Measurements from ENCODE around the gene TTC23. TPM values are rescaled to one million over a fixed set of nuclear protein-coding genes. Genes with fewer than 3 reads are reported as not detected.

The TTC23 gene
- total RNA-seq, 1 donor from 2014 or later, result 21.9 TPM

DNA sequence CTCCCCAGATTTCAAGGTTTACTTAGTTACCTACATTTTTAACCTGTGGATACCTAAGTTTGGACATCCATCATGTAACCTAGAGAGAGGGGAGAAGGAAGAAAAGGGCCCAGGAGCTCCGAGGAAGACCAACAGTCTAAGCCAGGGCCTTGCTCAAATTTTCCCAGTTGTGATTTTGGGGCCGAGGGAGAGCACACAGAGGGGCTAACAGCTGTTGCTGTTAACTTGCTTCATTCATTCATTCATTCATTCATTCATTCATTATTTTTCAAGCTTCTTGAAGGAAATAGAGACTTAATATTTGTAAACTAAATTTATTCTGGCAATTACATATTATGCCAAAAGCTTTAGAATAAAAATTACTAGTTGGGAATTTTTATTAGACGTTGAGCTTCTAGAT is 121.6 kb downstream of the TTC23 start:
- peaks cover 46 to 55% (median 51%) of the 10 kb centered on the region in 3 donors for H3K36me3 ChIP-seq (ENCODE audit: control insufficient read depth in 3 of 3, insufficient read depth in 3 of 3, low read length in 3 of 3)

DNA sequence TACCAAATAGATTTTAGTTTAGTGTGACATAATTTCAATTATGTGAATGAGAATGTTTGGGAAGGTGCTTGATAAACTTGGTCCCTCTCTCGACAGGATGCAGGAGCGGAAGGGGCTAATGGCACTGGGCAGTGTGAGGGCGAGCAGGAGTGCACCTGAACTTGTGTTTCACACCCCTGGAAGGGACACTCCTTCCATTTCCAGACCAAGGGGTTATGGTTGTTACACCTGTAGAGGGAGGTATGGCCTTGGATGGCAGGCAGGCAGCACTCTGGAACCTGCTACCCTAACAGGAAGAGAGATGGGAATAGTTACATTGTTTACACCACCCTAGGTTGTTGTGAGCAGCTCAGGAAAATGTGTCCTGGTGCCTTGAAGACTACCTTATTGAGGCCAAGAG is 122.5 kb downstream of the TTC23 start:
- Histone ChIP-seq H3K27me3 (ENCODE audit: control insufficient read depth in 3 of 3, insufficient read depth in 3 of 3, low read length in 3 of 3) (no peaks in the 10 kb centered on the region), H3K4me1 (ENCODE audit: control insufficient read depth in 3 of 3, insufficient read depth in 3 of 3, low read length in 3 of 3) (peaks cover 55 to 79% (median 59%) of the 10 kb centered on the region in 3 donors)

More for the DNA sequence above, 121.6 kb downstream of the TTC23 start:
- Histone ChIP-seq H3K27ac (ENCODE audit: low read depth, low read length) (no peak overlapping the region), H3K27me3 (ENCODE audit: control insufficient read depth in 3 of 3, insufficient read depth in 3 of 3, low read length in 3 of 3) (no peaks in the 10 kb centered on the region), H3K4me1 (ENCODE audit: control insufficient read depth in 3 of 3, insufficient read depth in 3 of 3, low read length in 3 of 3) (peaks cover 56 to 79% (median 61%) of the 10 kb centered on the region in 3 donors), H3K4me3 (ENCODE audit: low read length in 3 of 3) (no peak overlapping the region), H3K9ac (ENCODE audit: low read depth in 1 of 3, low read length in 3 of 3) (peak overlapping the region in 1 of 3 donors; percentile 1), H3K9me3 (ENCODE audit: control insufficient read depth in 3 of 3, low read length in 3 of 3) (no peaks in the 10 kb centered on the region)

DNA sequence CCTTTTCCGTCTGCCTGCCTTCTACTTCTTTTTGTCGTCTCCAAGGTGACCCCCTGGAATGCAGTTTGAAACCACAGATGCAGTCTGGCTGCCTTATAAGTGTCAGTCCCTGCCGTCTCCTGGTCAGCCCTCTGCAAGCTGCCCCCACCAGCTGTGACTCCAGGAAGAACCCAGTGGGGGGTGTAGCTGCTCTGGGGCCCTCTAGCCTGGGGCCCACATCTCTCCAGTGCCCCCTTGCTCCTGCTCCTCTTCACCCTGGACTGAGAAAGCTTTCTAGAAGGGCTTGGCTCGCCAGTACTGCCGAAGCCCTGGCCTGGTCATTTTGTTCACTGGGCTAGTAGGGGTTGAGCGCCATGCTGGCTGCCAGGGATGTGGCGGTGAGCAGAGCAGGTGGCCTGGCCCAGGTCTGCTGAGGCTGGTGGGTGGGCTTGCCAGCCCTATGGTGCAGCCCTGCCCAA is 123.2 kb downstream of the TTC23 start:
- Histone ChIP-seq H3K9me3 (ENCODE audit: control insufficient read depth in 3 of 3, low read length in 3 of 3) (no peaks in the 10 kb centered on the region), H3K9ac (ENCODE audit: low read depth in 1 of 3, low read length in 3 of 3) (peak overlapping the region in 2 of 3 donors; percentile 58 to 89), H3K4me3 (ENCODE audit: low read length in 3 of 3) (peak overlapping the region in 1 of 3 donors; percentile 14), H3K36me3 (ENCODE audit: control insufficient read depth in 3 of 3, insufficient read depth in 3 of 3, low read length in 3 of 3) (peaks cover 30 to 39% (median 35%) of the 10 kb centered on the region in 3 donors), H3K27me3 (ENCODE audit: control insufficient read depth in 3 of 3, insufficient read depth in 3 of 3, low read length in 3 of 3) (no peaks in the 10 kb centered on the region), H3K4me1 (ENCODE audit: control insufficient read depth in 3 of 3, insufficient read depth in 3 of 3, low read length in 3 of 3) (peaks cover 55 to 79% (median 60%) of the 10 kb centered on the region in 3 donors), H3K27ac (ENCODE audit: low read depth, low read length) (peak overlapping the region; percentile 95)

More for the DNA sequence above, 122.5 kb downstream of the TTC23 start:
- Histone ChIP-seq H3K36me3 (ENCODE audit: control insufficient read depth in 3 of 3, insufficient read depth in 3 of 3, low read length in 3 of 3) (peaks cover 38 to 46% (median 43%) of the 10 kb centered on the region in 3 donors), H3K4me3 (ENCODE audit: low read length in 3 of 3) (no peak overlapping the region), H3K9ac (ENCODE audit: low read depth in 1 of 3, low read length in 3 of 3) (peak overlapping the region in 1 of 3 donors; percentile 10), H3K9me3 (ENCODE audit: control insufficient read depth in 3 of 3, low read length in 3 of 3) (no peaks in the 10 kb centered on the region), H3K27ac (ENCODE audit: low read depth, low read length) (peak overlapping the region; percentile 95)

DNA sequence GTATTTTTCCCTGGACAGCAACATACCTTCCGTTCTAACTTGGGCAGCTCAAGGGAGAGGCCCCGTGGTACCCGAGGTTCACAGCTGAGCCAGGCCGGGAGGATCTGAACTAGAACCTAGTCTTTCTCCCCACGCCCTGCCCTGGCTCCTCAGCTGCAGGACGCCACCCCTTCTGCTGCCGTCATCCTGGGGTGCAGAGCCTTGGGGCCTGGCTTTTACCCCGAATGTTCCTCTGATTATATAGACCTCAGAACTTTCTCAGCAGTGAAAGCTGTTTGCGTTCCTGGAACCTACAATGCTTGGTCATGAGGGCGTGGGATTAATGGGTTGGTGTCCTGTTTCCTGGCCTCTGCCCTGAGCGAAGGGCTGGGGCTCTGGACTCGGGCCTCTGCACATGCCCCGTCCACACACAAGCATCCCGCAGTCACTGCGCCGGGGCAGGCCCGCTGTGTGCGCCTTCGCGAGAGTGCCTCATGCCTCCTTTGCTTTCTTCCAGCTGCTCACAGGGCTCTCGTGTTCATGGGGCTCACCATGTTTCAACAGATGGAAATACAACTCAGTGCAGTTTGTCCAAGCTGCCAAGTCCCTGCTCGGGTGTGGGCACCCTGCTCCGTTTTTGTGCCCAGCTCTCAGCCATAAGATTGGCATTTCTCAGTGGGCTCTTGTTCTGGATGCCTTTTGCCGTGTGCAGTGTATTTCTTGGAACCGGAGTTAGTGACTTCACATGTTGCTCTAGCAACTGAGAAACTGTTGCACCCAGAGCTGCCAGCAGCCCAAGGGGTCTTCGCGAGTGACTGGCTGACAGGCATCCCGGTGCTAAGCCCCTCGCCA is 124.1 kb downstream of the TTC23 start:
- no peaks in the 10 kb centered on the region for H3K9me3 ChIP-seq (ENCODE audit: control insufficient read depth in 3 of 3, low read length in 3 of 3)
- H3K4me3 ChIP-seq (ENCODE audit: low read length in 3 of 3), result peak overlapping the region; percentile 54 to 73 (median 70)
- H3K4me1 ChIP-seq (ENCODE audit: control insufficient read depth in 3 of 3, insufficient read depth in 3 of 3, low read length in 3 of 3), result peaks cover 64 to 79% (median 65%) of the 10 kb centered on the region in 3 donors
- H3K27ac ChIP-seq (ENCODE audit: low read depth, low read length), result peak overlapping the region; percentile 95
- H3K27me3 ChIP-seq (ENCODE audit: control insufficient read depth in 3 of 3, insufficient read depth in 3 of 3, low read length in 3 of 3), result no peaks in the 10 kb centered on the region
- peaks cover 24 to 32% (median 30%) of the 10 kb centered on the region in 3 donors for H3K36me3 ChIP-seq (ENCODE audit: control insufficient read depth in 3 of 3, insufficient read depth in 3 of 3, low read length in 3 of 3)
- peak overlapping the region; percentile 71 to 89 (median 74) for H3K9ac ChIP-seq (ENCODE audit: low read depth in 1 of 3, low read length in 3 of 3)

DNA sequence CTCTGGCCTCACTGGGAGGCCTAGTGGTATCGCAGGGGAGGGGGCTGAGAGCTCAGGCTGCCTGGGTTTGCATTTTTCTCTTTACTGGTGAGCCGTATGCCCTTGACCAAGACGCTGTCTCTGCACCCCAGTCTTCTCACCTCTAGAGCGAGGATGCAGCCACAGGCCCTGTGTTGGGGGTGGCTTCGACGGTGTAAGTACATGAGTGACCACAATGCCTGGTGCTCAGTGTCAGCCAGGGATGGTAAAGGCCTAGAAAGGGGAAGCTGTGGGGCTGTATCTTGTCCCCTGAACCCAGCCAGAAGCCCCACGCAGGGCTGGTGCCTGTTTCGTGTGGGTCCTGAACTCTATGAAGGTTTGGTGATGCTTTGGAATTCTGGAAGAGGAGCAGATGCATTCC is 124.7 kb downstream of the TTC23 start:
- Histone ChIP-seq H3K4me3 (ENCODE audit: low read length in 3 of 3) (peak overlapping the region; percentile 54 to 73 (median 70)), H3K27me3 (ENCODE audit: control insufficient read depth in 3 of 3, insufficient read depth in 3 of 3, low read length in 3 of 3) (no peaks in the 10 kb centered on the region), H3K4me1 (ENCODE audit: control insufficient read depth in 3 of 3, insufficient read depth in 3 of 3, low read length in 3 of 3) (peaks cover 70 to 80% (median 71%) of the 10 kb centered on the region in 3 donors)

DNA sequence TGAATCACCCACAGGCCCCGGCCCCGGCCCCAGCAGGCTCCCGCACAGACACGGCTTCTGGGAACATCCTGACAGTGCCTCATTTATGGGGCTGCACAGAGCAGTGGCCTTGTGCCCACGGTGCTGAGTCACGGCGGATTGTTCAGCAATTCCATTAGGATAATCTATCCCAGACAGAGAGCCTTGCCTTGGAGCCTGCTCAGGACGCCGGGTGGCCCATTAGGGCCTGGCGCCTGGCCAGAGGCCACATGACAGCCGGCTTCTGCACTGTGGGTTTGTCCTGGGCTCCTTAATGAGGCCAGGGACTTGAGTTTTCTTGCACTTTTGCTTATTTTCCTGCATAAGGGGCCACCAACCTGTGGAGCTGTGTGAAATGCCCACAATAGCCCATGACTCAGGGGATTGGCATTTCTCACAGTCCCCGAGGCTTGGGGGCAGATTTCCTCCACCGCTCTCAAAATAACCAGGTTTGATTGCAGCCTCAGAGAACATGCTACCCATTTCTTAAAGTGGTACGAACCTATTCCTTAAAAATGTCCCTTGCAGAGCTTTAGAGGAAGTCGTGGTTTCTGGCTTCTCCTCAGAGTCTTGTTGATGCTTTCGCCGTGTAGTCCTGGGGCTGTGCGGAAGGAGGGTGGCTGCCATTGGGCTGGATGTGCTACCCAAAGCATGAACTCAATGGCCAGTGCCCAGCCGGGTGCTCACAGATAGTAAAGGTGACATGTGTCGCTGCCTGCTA is 125.5 kb downstream of the TTC23 start:
- peak overlapping the region; percentile 54 to 73 (median 70) for H3K4me3 ChIP-seq (ENCODE audit: low read length in 3 of 3)
- peaks cover 78 to 87% (median 79%) of the 10 kb centered on the region in 3 donors for H3K4me1 ChIP-seq (ENCODE audit: control insufficient read depth in 3 of 3, insufficient read depth in 3 of 3, low read length in 3 of 3)
- H3K9me3 ChIP-seq (ENCODE audit: control insufficient read depth in 3 of 3, low read length in 3 of 3), result no peaks in the 10 kb centered on the region
- peak overlapping the region; percentile 95 for H3K27ac ChIP-seq (ENCODE audit: low read depth, low read length)
- peaks cover 25 to 35% (median 30%) of the 10 kb centered on the region in 3 donors for H3K36me3 ChIP-seq (ENCODE audit: control insufficient read depth in 3 of 3, insufficient read depth in 3 of 3, low read length in 3 of 3)
- H3K27me3 ChIP-seq (ENCODE audit: control insufficient read depth in 3 of 3, insufficient read depth in 3 of 3, low read length in 3 of 3), result no peaks in the 10 kb centered on the region
- peak overlapping the region; percentile 71 to 89 (median 74) for H3K9ac ChIP-seq (ENCODE audit: low read depth in 1 of 3, low read length in 3 of 3)

More for the DNA sequence above, 124.7 kb downstream of the TTC23 start:
- H3K27ac ChIP-seq (ENCODE audit: low read depth, low read length), result peak overlapping the region; percentile 95
- peak overlapping the region; percentile 71 to 89 (median 74) for H3K9ac ChIP-seq (ENCODE audit: low read depth in 1 of 3, low read length in 3 of 3)
- no peaks in the 10 kb centered on the region for H3K9me3 ChIP-seq (ENCODE audit: control insufficient read depth in 3 of 3, low read length in 3 of 3)
- H3K36me3 ChIP-seq (ENCODE audit: control insufficient read depth in 3 of 3, insufficient read depth in 3 of 3, low read length in 3 of 3), result peaks cover 23 to 31% (median 30%) of the 10 kb centered on the region in 3 donors

DNA sequence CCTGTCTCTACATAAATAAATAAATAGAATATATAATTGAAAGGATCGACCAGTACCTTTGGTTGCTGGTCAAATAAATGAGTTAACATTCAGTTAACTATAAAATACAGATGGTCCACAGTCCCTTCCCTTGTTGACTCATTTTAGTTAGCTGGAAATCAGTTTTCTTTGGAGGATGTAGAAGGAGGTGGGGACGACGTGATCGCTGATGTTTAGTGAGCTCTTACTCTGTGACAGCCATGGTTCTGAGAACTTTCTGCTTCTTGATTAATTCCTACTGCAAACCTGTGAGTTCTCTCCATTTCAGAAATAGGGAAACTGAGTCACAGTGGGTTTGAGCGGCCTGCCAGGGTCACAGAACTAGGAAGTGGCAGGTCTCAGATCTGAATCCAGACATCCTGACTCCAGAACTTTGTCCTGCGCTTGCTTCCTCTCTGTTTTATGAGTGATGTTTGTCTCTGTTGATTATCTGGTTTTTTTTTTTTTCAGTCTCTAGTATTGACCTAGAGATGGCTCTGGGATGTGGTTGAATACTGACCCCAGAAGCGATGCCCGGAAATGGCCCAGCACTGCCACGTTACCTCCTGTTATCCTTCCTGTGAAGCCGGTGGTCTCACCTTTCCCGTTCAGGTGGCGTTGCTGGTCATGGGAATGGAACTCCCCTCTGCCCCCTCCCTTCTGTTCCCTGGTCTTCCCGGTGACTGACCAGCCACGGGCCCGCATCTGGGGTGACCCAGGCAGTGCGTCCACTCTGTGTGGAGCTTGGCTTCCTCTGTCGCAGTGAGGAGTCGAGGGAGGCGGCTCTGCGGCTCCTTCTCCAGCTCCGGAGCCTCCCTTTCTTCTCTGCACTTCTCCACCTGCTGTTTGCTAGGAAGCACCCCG is 126.3 kb downstream of the TTC23 start:
- H3K36me3 ChIP-seq (ENCODE audit: control insufficient read depth in 3 of 3, insufficient read depth in 3 of 3, low read length in 3 of 3), result peaks cover 27 to 38% (median 31%) of the 10 kb centered on the region in 3 donors
- no peaks in the 10 kb centered on the region for H3K9me3 ChIP-seq (ENCODE audit: control insufficient read depth in 3 of 3, low read length in 3 of 3)
- peaks cover 79 to 94% (median 82%) of the 10 kb centered on the region in 3 donors for H3K4me1 ChIP-seq (ENCODE audit: control insufficient read depth in 3 of 3, insufficient read depth in 3 of 3, low read length in 3 of 3)
- peak overlapping the region; percentile 54 to 73 (median 70) for H3K4me3 ChIP-seq (ENCODE audit: low read length in 3 of 3)
- H3K9ac ChIP-seq (ENCODE audit: low read depth in 1 of 3, low read length in 3 of 3), result peak overlapping the region; percentile 71 to 89 (median 74)
- no peaks in the 10 kb centered on the region for H3K27me3 ChIP-seq (ENCODE audit: control insufficient read depth in 3 of 3, insufficient read depth in 3 of 3, low read length in 3 of 3)
- peak overlapping the region; percentile 95 for H3K27ac ChIP-seq (ENCODE audit: low read depth, low read length)

DNA sequence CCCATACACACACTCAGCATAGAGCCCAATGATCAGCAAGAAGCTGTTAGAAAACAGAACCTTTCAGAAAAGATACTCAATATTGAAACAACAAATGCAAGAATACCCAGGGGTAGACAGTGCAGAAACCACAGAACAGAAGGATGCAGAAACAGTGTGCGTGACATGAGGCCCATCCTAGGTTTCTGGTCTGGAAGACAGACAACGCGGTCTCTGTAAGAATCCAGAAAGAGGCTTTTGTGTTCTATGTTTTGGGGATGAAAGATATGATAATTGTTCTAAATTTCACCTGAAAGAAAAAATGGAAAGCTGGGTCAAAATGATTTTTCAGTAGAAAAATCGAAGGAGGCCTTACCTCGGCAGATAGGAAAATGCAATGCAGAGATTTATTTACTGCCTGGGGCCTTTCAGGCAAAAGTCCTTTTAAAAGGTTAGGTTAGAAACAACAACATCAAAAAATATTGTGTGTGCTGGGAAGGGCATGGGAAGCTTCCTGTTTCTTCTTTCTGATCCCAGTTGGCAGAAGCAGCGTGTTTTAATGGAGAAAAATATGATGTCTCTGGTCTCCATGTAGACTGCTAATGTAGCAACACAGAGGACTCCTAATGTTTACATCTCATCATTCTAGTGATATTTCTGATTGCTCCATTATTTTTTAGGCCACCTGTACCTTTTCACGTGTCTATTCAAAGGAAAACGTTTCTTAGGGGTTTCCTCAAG is 127.5 kb downstream of the TTC23 start:
- Histone ChIP-seq H3K4me3 (ENCODE audit: low read length in 3 of 3) (no peak overlapping the region), H3K4me1 (ENCODE audit: control insufficient read depth in 3 of 3, insufficient read depth in 3 of 3, low read length in 3 of 3) (peaks cover 82 to 98% (median 93%) of the 10 kb centered on the region in 3 donors), H3K27me3 (ENCODE audit: control insufficient read depth in 3 of 3, insufficient read depth in 3 of 3, low read length in 3 of 3) (no peaks in the 10 kb centered on the region), H3K27ac (ENCODE audit: low read depth, low read length) (peak overlapping the region; percentile 95), H3K9ac (ENCODE audit: low read depth in 1 of 3, low read length in 3 of 3) (peak overlapping the region in 1 of 3 donors; percentile 34), H3K9me3 (ENCODE audit: control insufficient read depth in 3 of 3, low read length in 3 of 3) (no peaks in the 10 kb centered on the region), H3K36me3 (ENCODE audit: control insufficient read depth in 3 of 3, insufficient read depth in 3 of 3, low read length in 3 of 3) (peaks cover 23 to 37% (median 33%) of the 10 kb centered on the region in 3 donors)
